HL-60/S4 (cell line): Measurements from ENCODE around the gene HEXIM2.
"Not testable (repeated sequence)": the region's sequence is repeated elsewhere in the genome, so short reads cannot be mapped to it uniquely, and the experiment has no call there.

Experiments
- in situ Hi-C: fragments of 300-500 bp; cut with MboI; formaldehyde crosslinking; loops from 2 replicates; pipeline ENCODE4 v1.14.3; 2022; ENCODE audit warnings: low sequenced_read_pairs

Gene HEXIM2

DNA sequence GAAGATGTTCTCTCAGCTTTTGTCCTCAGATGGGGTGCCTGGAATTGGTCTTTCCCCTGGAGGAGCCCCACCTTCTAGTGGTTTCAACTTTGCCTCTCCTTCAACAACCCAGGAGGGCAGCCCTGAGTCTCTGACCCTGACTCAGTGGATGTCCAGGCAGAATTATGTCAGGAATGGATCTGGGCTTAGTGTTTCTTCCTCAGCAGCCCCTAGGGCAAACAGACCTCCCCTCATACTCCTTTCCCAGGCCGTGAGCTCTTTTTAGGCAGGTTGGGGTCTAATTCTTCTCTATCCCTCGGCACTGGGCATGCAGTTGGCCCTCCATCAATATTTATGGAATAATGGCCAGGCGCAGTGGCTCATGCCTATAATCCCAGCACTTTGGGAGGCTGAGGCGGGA, 39.8 kb downstream of the HEXIM2 start:
- in situ Hi-C loops = no loop called here

DNA sequence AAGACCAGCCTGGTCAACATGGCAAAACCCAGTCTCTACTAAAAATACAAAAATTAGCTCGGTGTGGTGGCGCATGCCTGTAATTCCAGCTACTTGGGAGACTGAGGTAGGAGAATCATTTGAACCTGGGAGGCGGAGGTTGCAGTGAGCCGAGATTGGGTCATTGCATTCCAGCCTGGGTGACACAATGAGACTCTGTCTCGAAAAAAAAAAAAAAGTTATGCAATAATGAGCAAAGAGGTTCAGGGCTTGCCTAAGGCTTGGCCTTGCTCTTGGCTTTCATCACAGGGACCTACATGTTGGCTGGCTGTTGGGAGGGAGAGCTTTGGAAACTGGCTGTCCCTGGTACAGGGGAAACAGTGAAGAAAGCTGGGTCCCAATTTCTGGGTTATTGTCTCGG, 40.2 kb downstream of the HEXIM2 start:
- in situ Hi-C loops = not testable (repeated sequence)

DNA sequence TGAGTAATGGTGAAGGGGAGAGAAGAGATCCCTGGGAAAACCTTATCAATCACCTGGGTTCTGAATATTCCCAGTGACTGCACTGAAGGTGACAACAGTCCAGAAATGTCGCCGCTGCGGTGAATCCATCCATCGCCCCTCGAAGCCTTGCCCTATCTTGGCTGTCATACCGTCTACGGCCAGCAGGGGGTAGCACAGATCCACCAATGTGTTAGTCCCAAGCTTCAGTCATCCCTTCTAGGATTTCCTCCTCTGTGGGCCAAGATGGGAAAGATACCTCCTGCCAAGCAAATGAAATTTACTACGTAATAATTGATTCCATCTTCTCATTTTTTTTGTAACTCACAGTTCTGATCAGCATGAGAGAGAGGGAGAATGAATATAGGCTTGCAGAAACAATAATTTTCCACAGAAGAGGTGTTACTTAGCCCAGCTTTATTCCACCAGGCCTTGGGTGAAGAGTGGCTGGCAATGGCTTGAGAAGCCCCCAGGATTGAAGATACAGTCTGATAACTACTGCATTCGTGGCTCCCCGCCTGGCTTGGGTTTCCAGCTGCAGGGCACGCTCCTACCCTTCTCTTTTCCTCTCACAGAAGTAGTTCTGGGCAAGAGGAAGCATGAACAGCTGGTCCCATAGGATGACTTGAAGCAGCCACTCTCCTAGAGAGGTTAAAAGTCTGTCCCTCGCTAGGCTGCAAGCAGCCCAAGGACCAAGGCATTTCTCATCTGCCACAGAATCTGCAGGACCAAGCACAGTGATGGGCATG, 57.4 kb downstream of the HEXIM2 start:
- in situ Hi-C loops = loop anchor here (5.0 kb wide), 1 partner anchor 173 kb away; no protein-coding TSS in a partner anchor
